H1 (cell line): ENCODE data around the gene LIN37. TPM values are rescaled to one million over a fixed set of nuclear protein-coding genes. Genes with fewer than 3 reads are reported as not detected.

Experiments used
- CTCF ChIA-PET: fragments of 300-600 bp; sonication (Branson Sonifier 250); formaldehyde crosslinking; loops from one replicate; lab custom pipeline; 2021; ENCODE audit not compliant: partially characterized antibody; lab: Charles Lee
- POLR2A ChIA-PET: fragments of 300-600 bp; sonication (Branson Sonifier 250); formaldehyde crosslinking; loops from one replicate; lab custom pipeline; 2021; ENCODE audit warnings: inconsistent platforms; ENCODE audit not compliant: partially characterized antibody; lab: Charles Lee
- DNase-seq, 2 experiments: peaks; one replicate each; pipeline versions ENCODE4 v3.0.0 to v3.0.0-alpha.2; 2010 to 2022; ENCODE audit warnings: low spot score in 2 of 2, low read depth in 1 of 2, mixed read lengths in 1 of 2
- FAIRE-seq: peaks from 2 replicates; lab custom pipeline; 2011; peaks lifted over from hg19 to GRCh38; lab: Jason Lieb, UNC
- H2AFZ ChIP-seq: 2 replicates; pipeline ENCODE4 v1.8.1; 2012; ENCODE audit warnings: low read length, inconsistent platforms
- H2AK5ac ChIP-seq: 2 replicates; pipeline ENCODE4 v1.6.1; 2013; ENCODE audit warnings: low read depth, low read length
- H2BK120ac ChIP-seq: replicated peaks from 2 replicates; pipeline ENCODE3; 2013; ENCODE audit warnings: low read depth, low read length, inconsistent platforms
- H2BK12ac ChIP-seq: 2 replicates; pipeline ENCODE4 v1.6.1; 2013; ENCODE audit warnings: low read depth, low read length
- H2BK15ac ChIP-seq: 2 replicates; pipeline ENCODE4 v1.6.1; 2013; ENCODE audit warnings: low read length
- H2BK20ac ChIP-seq: 2 replicates; pipeline ENCODE4 v1.6.1; 2013; ENCODE audit warnings: low read length
- H2BK5ac ChIP-seq: 2 replicates; pipeline ENCODE4 v1.6.1; 2013; ENCODE audit warnings: low read depth, low read length
- H3K14ac ChIP-seq: 2 replicates; pipeline ENCODE4 v1.6.1; 2013; ENCODE audit warnings: inconsistent platforms; ENCODE audit not compliant: insufficient read length
- H3K18ac ChIP-seq: 2 replicates; pipeline ENCODE4 v1.6.1; 2013; ENCODE audit warnings: low read length; ENCODE audit errors: extremely low read depth
- H3K23ac ChIP-seq: 2 replicates; pipeline ENCODE4 v1.6.1; 2013; ENCODE audit warnings: inconsistent platforms; ENCODE audit not compliant: insufficient read length
- H3K23me2 ChIP-seq: 2 replicates; pipeline ENCODE4 v1.6.1; 2013; ENCODE audit warnings: low read depth, low read length
- H3K27ac ChIP-seq: 2 replicates; pipeline ENCODE4 v1.6.1; 2011; ENCODE audit warnings: low read depth, low read length, inconsistent platforms
- H3K27me3 ChIP-seq, 4 experiments: replicated peaks in 1 of 4; 1 replicate in 1 of 4; 2 replicates in 3 of 4; pipeline versions ENCODE4 v1.6.1 to v1.8.1; 2011 to 2013; ENCODE audit warnings: low read length in 3 of 4, mild to moderate bottlenecking in 3 of 4, inconsistent platforms in 2 of 4, mixed read lengths in 2 of 4, moderate library complexity in 1 of 4; ENCODE audit not compliant: control insufficient read depth in 3 of 4, insufficient read depth in 3 of 4; ENCODE audit errors: extremely low read depth in 1 of 4
- H3K36me3 ChIP-seq, 4 experiments: 2 replicates each; pipeline versions ENCODE4 v1.6.1 to v1.8.1; 2011 to 2013; ENCODE audit warnings: mild to moderate bottlenecking in 4 of 4, low read length in 3 of 4, moderate library complexity in 2 of 4, control low read depth in 1 of 4, inconsistent platforms in 1 of 4; ENCODE audit not compliant: insufficient read depth in 4 of 4, control insufficient read depth in 2 of 4
- H3K4ac ChIP-seq: replicated peaks from 2 replicates; pipeline ENCODE3; 2013; ENCODE audit warnings: low read length, low read depth, mixed read lengths, inconsistent platforms; ENCODE audit not compliant: insufficient read length
- H3K4me1 ChIP-seq, 4 experiments: replicated peaks in 1 of 4; 1 replicate in 1 of 4; 2 replicates in 3 of 4; pipeline versions ENCODE4 v1.6.1 to v1.8.1; 2011 to 2013; ENCODE audit warnings: low read length in 3 of 4, inconsistent platforms in 2 of 4, mixed read lengths in 1 of 4; ENCODE audit not compliant: insufficient read depth in 4 of 4, control insufficient read depth in 3 of 4
- H3K4me2 ChIP-seq, 2 experiments: 2 replicates each; pipeline versions ENCODE4 v1.6.1 to v1.8.1; 2011 to 2013; ENCODE audit warnings: low read depth in 2 of 2, low read length in 2 of 2, control low read depth in 1 of 2, inconsistent platforms in 1 of 2, mild to moderate bottlenecking in 1 of 2; ENCODE audit not compliant: insufficient read depth in 1 of 2
- H3K4me3 ChIP-seq, 4 experiments: fragments of 200-600, 300-600 bp in 1 of 4; sonication (generic), shearing (Covaris generic), sonication (Bioruptor Twin) in 1 of 4; 2 replicates each; pipeline versions ENCODE4 v1.5.1 to v1.8.1; 2011 to 2016; ENCODE audit warnings: low read length in 4 of 4, low read depth in 3 of 4, control low read depth in 2 of 4, inconsistent platforms in 2 of 4, mild to moderate bottlenecking in 2 of 4, mixed read lengths in 1 of 4, moderate library complexity in 1 of 4; ENCODE audit not compliant: insufficient read depth in 2 of 4; ENCODE audit errors: extremely low read depth in 1 of 4
- H3K56ac ChIP-seq: replicated peaks from 2 replicates; pipeline ENCODE3; 2013; ENCODE audit warnings: low read depth, mild to moderate bottlenecking, mixed read lengths, low read length, inconsistent platforms; ENCODE audit not compliant: insufficient read length
- H3K79me1 ChIP-seq: 2 replicates; pipeline ENCODE4 v1.6.1; 2013; ENCODE audit warnings: low read depth, low read length, control low read depth
- H3K79me2 ChIP-seq, 2 experiments: 2 replicates each; pipeline versions ENCODE4 v1.6.1 to v1.8.1; 2012 to 2013; ENCODE audit warnings: low read length in 2 of 2, mild to moderate bottlenecking in 2 of 2, inconsistent platforms in 1 of 2; ENCODE audit not compliant: insufficient read depth in 2 of 2, control insufficient read depth in 1 of 2
- H3K9ac ChIP-seq, 4 experiments: replicated peaks in 1 of 4; 1 replicate in 1 of 4; 2 replicates in 3 of 4; pipeline versions ENCODE4 v1.6.1 to v1.8.1; 2011 to 2013; ENCODE audit warnings: low read depth in 3 of 4, low read length in 3 of 4, control low read depth in 2 of 4, mild to moderate bottlenecking in 2 of 4, moderate library complexity in 2 of 4, inconsistent platforms in 1 of 4; ENCODE audit errors: extremely low read depth in 1 of 4
- H3K9me3 ChIP-seq, 2 experiments: 2 replicates each; pipeline versions ENCODE4 v1.6.1 to v1.8.1; 2012 to 2013; ENCODE audit warnings: mild to moderate bottlenecking in 2 of 2, moderate library complexity in 2 of 2, control low read depth in 1 of 2, inconsistent platforms in 1 of 2, low read depth in 1 of 2, low read length in 1 of 2, mixed read lengths in 1 of 2; ENCODE audit not compliant: insufficient read depth in 2 of 2
- H4K20me1 ChIP-seq, 2 experiments: replicated peaks in 1 of 2; 2 replicates each; pipeline versions ENCODE3 to v1.8.1; 2011 to 2013; ENCODE audit warnings: inconsistent platforms in 2 of 2, low read length in 2 of 2, mild to moderate bottlenecking in 1 of 2; ENCODE audit not compliant: insufficient read depth in 2 of 2, control insufficient read depth in 1 of 2
- H4K5ac ChIP-seq: 2 replicates; pipeline ENCODE4 v1.6.1; 2013; ENCODE audit warnings: low read length, low read depth, mixed read lengths, inconsistent platforms; ENCODE audit not compliant: insufficient read length
- H4K8ac ChIP-seq: 2 replicates; pipeline ENCODE4 v1.8.0; 2013; ENCODE audit warnings: mild to moderate bottlenecking, moderate library complexity, low read length, inconsistent platforms; ENCODE audit not compliant: insufficient read depth; ENCODE audit errors: extremely low read depth
- H4K91ac ChIP-seq: replicated peaks from 2 replicates; pipeline ENCODE3; 2013; ENCODE audit warnings: low read length, mixed read lengths, inconsistent platforms; ENCODE audit not compliant: insufficient read length
- BCL11A ChIP-seq, 2 experiments: IDR thresholded peaks; one replicate each; pipeline ENCODE4 v1.6.1; 2011; ENCODE audit warnings: low read depth in 2 of 2, low read length in 2 of 2, mild to moderate bottlenecking in 2 of 2
- EGR1 ChIP-seq: IDR thresholded peaks from 2 replicates; pipeline ENCODE4 v1.6.1; 2011; ENCODE audit warnings: low read depth, low read length, borderline replicate concordance
- EZH2 ChIP-seq: fragments of 200-600 bp; sonication (generic); IDR thresholded peaks from 2 replicates; pipeline ENCODE4 v1.7.1; 2012; ENCODE audit warnings: low read depth, mild to moderate bottlenecking, moderate library complexity, low read length, inconsistent platforms; ENCODE audit not compliant: severe bottlenecking
- GABPA ChIP-seq: IDR thresholded peaks from 2 replicates; pipeline ENCODE4 v1.6.1; 2011; ENCODE audit warnings: mild to moderate bottlenecking, low read length, moderate library complexity, borderline replicate concordance; ENCODE audit not compliant: insufficient read depth
- NANOG ChIP-seq: IDR thresholded peaks from 2 replicates; pipeline ENCODE4 v1.6.1; 2011; ENCODE audit warnings: low read length, low read depth, mild to moderate bottlenecking, inconsistent platforms; ENCODE audit not compliant: insufficient read depth, poor library complexity, severe bottlenecking
- PHF8 ChIP-seq: fragments of 200-600 bp; sonication (generic); conservative IDR thresholded peaks from 2 replicates; pipeline ENCODE4 v1.7.1; 2012; ENCODE audit warnings: low read depth, mild to moderate bottlenecking, inconsistent platforms, low read length, moderate library complexity
- POU5F1 ChIP-seq: IDR thresholded peaks from 2 replicates; pipeline ENCODE4 v1.6.1; 2011; ENCODE audit warnings: low read depth, mild to moderate bottlenecking, low read length, moderate library complexity
- SRF ChIP-seq: IDR thresholded peaks from 2 replicates; pipeline ENCODE4 v1.6.1; 2011; ENCODE audit warnings: mild to moderate bottlenecking, low read depth, low read length, moderate library complexity
- WGBS, 2 experiments: shearing (Covaris generic) in 1 of 2; methylation state at CpG; one replicate each; pipeline versions ENCODE4 v1.1.6 to v1.1.7; 2013 to 2015; ENCODE audit warnings: low lambda C conversion rate in 2 of 2, mixed read lengths in 2 of 2, inconsistent platforms in 1 of 2, low coverage in 1 of 2, missing lambda C conversion rate in 1 of 2; ENCODE audit not compliant: insufficient replicate concordance in 2 of 2, insufficient coverage in 1 of 2, insufficient read length in 1 of 2; ENCODE audit errors: extremely low coverage in 1 of 2, missing lambda C conversion rate in 1 of 2; 5-methylcytosine and 5-hydroxymethylcytosine counted together
- polyA plus RNA-seq, 7 experiments: library from polyadenylated mRNA; depleted of rRNA in 3 of 7; stranded (reverse) in 5 of 7; unstranded in 2 of 7; fragments of >200 nt in 5 of 7; fragments of 200-250 nt in 2 of 7; gene quantifications; 1 replicate in 5 of 7; 2 replicates in 1 of 7; 4 replicates in 1 of 7; pipeline versions ENCODE4 v1.2.1 to v1.2.3, GENCODE V29; 2011 to 2013; ENCODE audit warnings: missing spikeins in 2 of 7, mixed read lengths in 2 of 7
- total RNA-seq: library from RNA; stranded (reverse); fragmentation: NEBNext Ultra II Directional; extraction: Animal tissue kit (Norgen Biotek cat#: 25700); gene quantifications from 2 replicates; pipeline ENCODE4 v1.2.1, GENCODE V29; 2021
- TF ChIP-seq, protein P1 (sequence below): IDR thresholded peaks from 2 replicates; pipeline ENCODE4 v1.6.1; 2012; ENCODE audit warnings: low read length, inconsistent platforms

The LIN37 gene
- total and polyA plus RNA-seq, 2 of the 8 experiments (the other 6 are each of a cell fraction or from before 2014, with no cell fraction given) = 3.8 to 9.8 TPM

DNA sequence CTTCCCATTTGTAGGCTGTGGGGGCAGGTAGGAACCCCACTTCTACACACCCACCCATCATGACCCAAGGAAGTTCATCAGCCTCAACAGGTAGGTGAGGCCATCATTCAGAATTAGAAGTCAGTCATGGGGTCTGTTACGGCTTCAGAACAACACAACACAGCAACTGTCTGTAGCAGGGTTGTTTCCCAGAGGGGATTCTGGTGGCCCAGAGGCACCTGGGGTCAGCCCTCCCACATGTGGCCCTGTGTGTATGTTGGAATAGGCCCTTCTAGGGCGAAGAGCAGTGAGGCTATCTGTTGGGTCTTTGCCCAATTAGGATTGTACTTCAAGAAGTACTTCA, 9.5 kb upstream of the LIN37 start:
- Histone ChIP-seq H4K5ac (no peak overlapping the region), H3K18ac (no peak overlapping the region), H3K4ac (no peak overlapping the region), H3K79me1 (no peaks in the 10 kb centered on the region; the same call in 1 of the 2 replicates), H3K79me2 (no peaks in the 10 kb centered on the region), H2BK12ac (no peak overlapping the region), H2BK20ac (no peak overlapping the region), H3K9ac (no peak overlapping the region), H2BK5ac (no peak overlapping the region), H3K9me3 (no peaks in the 10 kb centered on the region), H3K36me3 (peaks cover 11 to 32% (median 18%) of the 10 kb centered on the region in 4 experiments; a peak in 6 of 8 replicates), H2AFZ (no peak overlapping the region), H3K23me2 (peaks cover 10% of the 10 kb centered on the region; the same call in 1 of the 2 replicates), H3K4me1 (peaks cover 0 to 3% (median 0%) of the 10 kb centered on the region in 4 experiments; a peak in 2 of 7 replicates), H3K56ac (no peak overlapping the region), H3K27ac (no peak overlapping the region), H3K23ac (no peak overlapping the region), H2BK15ac (no peak overlapping the region), H4K8ac (no peak overlapping the region), H2AK5ac (no peak overlapping the region), H3K4me3 (no peak overlapping the region), H4K91ac (no peak overlapping the region), H2BK120ac (no peak overlapping the region), H3K4me2 (no peak overlapping the region; a peak in 1 of 4 replicates), H4K20me1 (peaks cover 0 to 14% of the 10 kb centered on the region in 2 experiments), H3K27me3 (no peaks in the 10 kb centered on the region), H3K14ac (no peak overlapping the region)
- FAIRE-seq = no peak
- ChIA-PET CTCF (interaction anchor here (1.4 to 8.9 kb wide), 2 partner anchors 15 to 44 kb away, joined by 5 to 80 read pairs; no protein-coding TSS in a partner anchor), POLR2A (interaction anchor here (1.9 to 7.6 kb wide), 9 partner anchors 8 to 131 kb away, joined by 5 to 54 read pairs (median 12); partner anchors contain the start of genes HSPB6 and LIN37)
- TF ChIP-seq, protein P1, sequence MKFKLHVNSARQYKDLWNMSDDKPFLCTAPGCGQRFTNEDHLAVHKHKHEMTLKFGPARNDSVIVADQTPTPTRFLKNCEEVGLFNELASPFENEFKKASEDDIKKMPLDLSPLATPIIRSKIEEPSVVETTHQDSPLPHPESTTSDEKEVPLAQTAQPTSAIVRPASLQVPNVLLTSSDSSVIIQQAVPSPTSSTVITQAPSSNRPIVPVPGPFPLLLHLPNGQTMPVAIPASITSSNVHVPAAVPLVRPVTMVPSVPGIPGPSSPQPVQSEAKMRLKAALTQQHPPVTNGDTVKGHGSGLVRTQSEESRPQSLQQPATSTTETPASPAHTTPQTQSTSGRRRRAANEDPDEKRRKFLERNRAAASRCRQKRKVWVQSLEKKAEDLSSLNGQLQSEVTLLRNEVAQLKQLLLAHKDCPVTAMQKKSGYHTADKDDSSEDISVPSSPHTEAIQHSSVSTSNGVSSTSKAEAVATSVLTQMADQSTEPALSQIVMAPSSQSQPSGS = no peak
- TF ChIP-seq NANOG = no peak
- TF ChIP-seq EGR1 = no peak
- TF ChIP-seq PHF8 = no peak
- TF ChIP-seq POU5F1 = no peak
- no peak for TF ChIP-seq SRF
- no peak for TF ChIP-seq EZH2
- TF ChIP-seq BCL11A (IDR thresholded peaks at IDR 0.05; ENCODE audit: low read depth in 2 of 2, low read length in 2 of 2) = no peak
- no peak for TF ChIP-seq GABPA
- 92% methylated on average over 2 of the region's 2 CpGs; no CpG with 5 or more reads in 1 of the 2 experiments for WGBS, 2 experiments
- DNase-seq = no peak
